WTC11 (cell line): ENCODE measurements around the gene POC1A.

ENCODE experiments used
- CTCF ChIP-seq: fragments of 200-600 bp; IDR thresholded peaks from 2 replicates; pipeline ENCODE4 v1.8.0; 2022; ENCODE audit warnings: antibody characterized with exemption
- TEAD4 ChIP-seq: sonication (generic); formaldehyde crosslinking; IDR thresholded peaks from 2 replicates; pipeline ENCODE4 v1.8.0; 2022; ENCODE audit warnings: mild to moderate bottlenecking, missing genetic modification reagents

DNA sequence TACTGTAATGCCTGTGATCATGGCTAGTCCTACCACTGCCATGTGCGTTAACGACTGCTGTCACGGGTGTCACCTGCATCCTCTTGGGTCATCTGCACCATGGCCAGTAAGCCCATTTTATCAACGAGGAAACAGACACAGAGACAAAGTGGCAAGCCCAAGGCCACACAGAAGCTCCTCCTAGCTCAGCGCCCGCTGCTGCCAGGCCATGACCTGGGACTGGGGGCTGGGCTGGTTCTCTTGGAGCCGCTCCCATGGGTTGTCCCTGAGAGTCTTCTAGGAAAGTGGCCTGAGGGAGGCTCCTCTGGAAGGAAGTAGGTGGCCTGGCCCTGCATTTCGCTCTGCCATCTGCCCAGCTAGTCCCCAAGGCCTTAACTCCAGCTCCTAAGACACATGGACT, 102.8 kb downstream of the POC1A start:
- no peak for TF ChIP-seq CTCF
- TF ChIP-seq TEAD4 (CRISPR knock-in tag): no peak
